Lung (tissue), 12 donors: ENCODE results near the gene TOE1. TPM values are rescaled to one million over a fixed set of nuclear protein-coding genes. Genes with fewer than 3 reads are reported as not detected.
"Not testable (repeated sequence)": the region's sequence is repeated elsewhere in the genome, so short reads cannot be mapped to it uniquely, and the experiment has no call there.

ENCODE experiments used
- ATAC-seq: fragments of 200-7000 bp; cut with Tn5 transposase; one replicate; pipeline ENCODE4 v1.9.1; 2020; ENCODE audit warnings: moderate number of reproducible peaks; ENCODE audit not compliant: insufficient read depth, low FRiP score
- DNase-seq, 3 donors: peaks; one replicate each; pipeline ENCODE4 v3.0.0-alpha.2; 2013 to 2017
- H3K27ac ChIP-seq, 2 donors: one replicate each; pipeline ENCODE4 v1.5.1; 2013; ENCODE audit warnings: mild to moderate bottlenecking in 2 of 2, moderate library complexity in 2 of 2, control low read depth in 1 of 2, inconsistent platforms in 1 of 2, low read depth in 1 of 2, low read length in 1 of 2
- H3K27me3 ChIP-seq, 3 donors: one replicate each; pipeline ENCODE4 v1.5.1; 2013; ENCODE audit warnings: low read length in 2 of 3; ENCODE audit not compliant: control insufficient read depth in 3 of 3, insufficient read depth in 3 of 3
- H3K36me3 ChIP-seq, 4 donors: one replicate each; pipeline ENCODE4 v1.5.1; 2013; ENCODE audit warnings: low read length in 4 of 4, mild to moderate bottlenecking in 1 of 4, moderate library complexity in 1 of 4; ENCODE audit not compliant: control insufficient read depth in 4 of 4, insufficient read depth in 4 of 4
- H3K4me1 ChIP-seq, 5 donors: one replicate each; pipeline ENCODE4 v1.5.1; 2013; ENCODE audit warnings: low read length in 5 of 5, mild to moderate bottlenecking in 2 of 5, moderate library complexity in 1 of 5; ENCODE audit not compliant: control insufficient read depth in 5 of 5, insufficient read depth in 5 of 5
- H3K4me3 ChIP-seq: one replicate; pipeline ENCODE4 v1.5.1; 2013; ENCODE audit warnings: mild to moderate bottlenecking, control low read depth, moderate library complexity
- H3K9ac ChIP-seq, 2 donors: one replicate each; pipeline ENCODE4 v1.5.1; 2013; ENCODE audit warnings: low read length in 2 of 2, control low read depth in 1 of 2; ENCODE audit not compliant: insufficient read depth in 1 of 2
- H3K9me3 ChIP-seq, 4 donors: one replicate each; pipeline ENCODE4 v1.5.1; 2013; ENCODE audit warnings: low read length in 3 of 4, mild to moderate bottlenecking in 1 of 4, moderate library complexity in 1 of 4; ENCODE audit not compliant: control insufficient read depth in 4 of 4, insufficient read depth in 3 of 4
- CTCF ChIP-seq: IDR thresholded peaks from 2 replicates; pipeline ENCODE4 v1.5.1; 2012; ENCODE audit warnings: mild to moderate bottlenecking; ENCODE audit errors: control extremely low read depth, extremely low read depth
- WGBS, 2 donors: extraction: QIAGEN DNeasy Blood & Tissue Kit; methylation state at CpG; one replicate each; pipeline ENCODE4 v1.1.7; 2013; 5-methylcytosine and 5-hydroxymethylcytosine counted together
- polyA plus RNA-seq, 2 donors: library from polyadenylated mRNA; stranded (reverse); fragments of 200-250 nt; gene quantifications; one replicate each; pipeline ENCODE4 v1.2.1, GENCODE V29; 2013
- total RNA-seq, 2 donors: library from RNA; depleted of rRNA in 1 of 2; stranded (reverse); fragments of >200 nt in 1 of 2; gene quantifications; one replicate each; pipeline ENCODE4 v1.2.1, GENCODE V29; 2014 to 2021
- donor health status: control.
- donor health status: control.
- donor health status: Bipolar disorder and iron deficiency.
- donor health status: healthy.
- donor health status: DM: yes; HTN: yes; CAD: no.

TOE1 gene
- total and polyA plus RNA-seq, 4 donors: 5.3 to 10.9 (median 8.5) TPM

DNA sequence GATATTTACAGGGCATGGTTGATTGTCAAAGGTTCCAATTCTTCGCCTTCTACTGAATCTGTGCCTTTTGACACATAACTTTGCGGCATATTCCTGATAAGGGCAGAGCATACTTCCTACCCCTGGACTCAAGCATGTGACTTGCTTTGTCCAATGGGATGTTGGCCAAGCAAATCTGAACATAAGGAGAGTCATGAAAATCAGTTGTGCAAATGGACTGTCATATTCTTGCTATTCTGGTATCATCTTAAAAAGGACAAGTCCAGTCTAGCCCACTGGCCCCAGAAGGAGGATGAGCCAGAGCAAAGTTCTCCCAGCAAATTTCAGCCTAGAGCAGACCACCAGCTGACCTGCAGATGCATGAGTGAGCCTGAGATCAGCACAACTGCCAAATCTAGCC lies 41.3 kb downstream of the TOE1 start:
- Histone ChIP-seq H3K27ac (no peak overlapping the region), H3K9me3 (no peaks in the 10 kb centered on the region), H3K27me3 (no peaks in the 10 kb centered on the region), H3K4me1 (peaks cover 0 to 3% (median 0%) of the 10 kb centered on the region in 5 donors), H3K36me3 (no peaks in the 10 kb centered on the region), H3K4me3 (no peak overlapping the region), H3K9ac (no peak overlapping the region)
- DNase-seq (no peak), ATAC-seq (no peak)
- no peak for TF ChIP-seq CTCF
- 94 to 97% methylated on average over 2 of the region's 2 CpGs for WGBS, 2 donors

DNA sequence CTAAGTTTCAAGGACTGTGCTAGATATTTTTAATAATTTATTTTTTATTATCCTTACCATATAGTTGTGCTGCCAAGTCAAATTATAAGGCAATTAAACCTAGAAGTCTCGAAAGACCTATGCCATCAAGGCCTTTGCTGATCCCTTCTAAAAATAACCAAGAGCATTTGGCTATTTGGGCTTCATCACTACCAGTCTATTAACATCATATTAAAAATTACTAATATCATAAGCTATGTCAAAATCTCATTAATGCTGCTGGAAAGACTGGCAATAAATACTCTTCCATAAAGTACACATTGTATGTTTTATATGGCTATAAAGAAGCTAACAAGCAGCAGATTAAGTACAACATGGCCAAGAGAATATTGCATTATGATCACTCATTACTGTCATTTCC lies 43.2 kb downstream of the TOE1 start:
- no peak for ATAC-seq
- 91 to 93% methylated on average over 1 of the region's 1 CpG for WGBS, 2 donors
- peaks cover 0 to 3% (median 0%) of the 10 kb centered on the region in 5 donors for H3K4me1 ChIP-seq
- no peak overlapping the region for H3K27ac ChIP-seq
- DNase-seq: peak in 2 of 3 donors; percentile 58 to 61
- no peak for TF ChIP-seq CTCF
- H3K27me3 ChIP-seq: no peaks in the 10 kb centered on the region
- no peak overlapping the region for H3K9ac ChIP-seq
- no peaks in the 10 kb centered on the region for H3K36me3 ChIP-seq
- H3K9me3 ChIP-seq: no peaks in the 10 kb centered on the region
- no peak overlapping the region for H3K4me3 ChIP-seq

DNA sequence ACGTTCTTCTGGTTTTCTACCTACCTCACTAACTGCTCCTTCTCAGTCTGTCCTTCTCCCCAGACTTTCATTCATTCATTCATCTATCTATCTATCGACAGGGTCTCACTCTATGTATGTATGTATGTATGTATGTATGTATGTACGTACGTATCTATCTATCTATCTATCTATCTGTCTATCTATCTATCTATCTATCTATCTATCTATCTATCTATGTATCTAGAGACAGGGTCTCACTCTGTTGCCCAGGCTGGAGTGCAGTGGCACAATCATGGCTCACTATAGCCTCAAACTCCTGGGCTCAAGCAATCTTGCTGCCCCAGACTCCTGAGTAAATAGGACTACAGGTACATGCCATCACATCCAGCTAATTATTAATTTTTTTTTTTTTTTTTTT lies 44.2 kb downstream of the TOE1 start:
- H3K27ac ChIP-seq, H3K9ac ChIP-seq, ATAC-seq, H3K27me3 ChIP-seq, DNase-seq, H3K36me3 ChIP-seq, H3K4me1 ChIP-seq, H3K9me3 ChIP-seq, H3K4me3 ChIP-seq: not testable (repeated sequence)
- WGBS, 2 donors: 96 to 97% methylated on average over 4 of the region's 4 CpGs

- no peaks in the 10 kb centered on the region for H3K9me3 ChIP-seq
- peaks cover 0 to 3% (median 0%) of the 10 kb centered on the region in 5 donors for H3K4me1 ChIP-seq
- ATAC-seq (no peak), DNase-seq (no peak)
- no peak overlapping the region for H3K9ac ChIP-seq
- no peaks in the 10 kb centered on the region for H3K36me3 ChIP-seq
- TF ChIP-seq CTCF: no peak
- no peak overlapping the region for H3K27ac ChIP-seq
- H3K4me3 ChIP-seq: no peak overlapping the region
- WGBS, 2 donors: 83 to 90% methylated on average over 3 of the region's 3 CpGs
- H3K27me3 ChIP-seq: no peaks in the 10 kb centered on the region
Observed at GRCh38 chr1:45385302-45385701, 45.3 kb downstream of the TOE1 start.
